ENCODE results near the gene MAPKAP1.

Gene MAPKAP1

DNA sequence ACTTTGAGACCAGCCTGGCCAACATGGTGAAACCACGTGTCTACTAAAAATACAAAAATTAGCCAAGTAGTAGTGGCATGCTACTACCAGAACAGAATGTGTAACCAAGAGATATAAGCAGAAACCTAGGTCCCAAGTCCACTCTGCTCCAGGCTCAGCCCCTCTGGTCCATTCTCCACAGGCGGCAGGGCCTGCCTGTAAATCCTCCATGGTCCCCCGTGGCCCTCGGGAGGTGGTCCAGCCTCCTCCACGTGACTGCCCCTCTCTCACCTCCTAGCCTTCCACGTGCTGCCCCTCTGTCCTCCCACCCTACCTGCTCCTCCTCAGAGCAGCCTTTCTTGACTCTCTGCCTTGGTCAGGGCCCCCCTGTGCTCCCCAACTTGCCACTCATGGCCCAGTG, 318.0 kb downstream of the MAPKAP1 start:
- no peak for DNase-seq (ENCODE audit: low read depth in 2 of 2)

DNA sequence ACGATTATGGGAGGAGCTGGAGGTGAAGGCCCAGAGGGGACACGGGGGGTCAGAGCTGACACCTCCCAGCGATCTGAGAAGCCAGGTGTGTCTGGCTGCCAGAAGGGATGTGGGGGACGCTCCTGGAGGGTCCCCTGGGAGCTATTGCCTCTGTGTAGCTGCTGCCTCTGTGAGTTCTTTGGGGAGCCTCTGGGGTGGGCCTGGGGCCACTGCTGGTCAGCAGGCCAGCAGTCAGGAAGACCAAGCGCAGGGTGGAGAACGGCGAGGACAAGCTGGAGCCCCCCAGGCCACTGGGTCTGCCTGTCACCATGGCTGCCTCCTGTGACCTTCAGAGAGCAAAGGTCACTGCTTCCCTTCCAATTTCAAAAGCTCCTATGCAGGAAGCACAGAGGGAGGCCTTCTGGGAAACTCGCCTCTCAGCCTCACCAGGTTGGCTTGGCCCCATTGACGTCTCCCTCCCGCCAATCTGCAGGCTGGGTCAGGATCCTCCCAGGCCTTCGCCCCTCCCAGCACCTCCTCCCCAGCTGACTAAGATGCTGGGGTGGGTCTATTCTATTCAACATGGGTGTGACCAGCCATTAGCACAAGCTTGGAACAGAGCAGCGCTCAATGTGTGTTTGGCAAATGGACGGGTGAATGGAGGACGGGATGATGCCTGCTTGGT, 319.0 kb downstream of the MAPKAP1 start:
- DNase-seq (ENCODE audit: low read depth in 2 of 2) = no peak

Measured in stimulated activated CD8-positive, alpha-beta memory T cell treated with anti-CD3 and anti-CD28 coated beads, Interleukin-2, amount 100 ng/mL, for 1 hour (primary cell).